ENCODE measurements around the gene SMR3B. TPM values are rescaled to one million over a fixed set of nuclear protein-coding genes. Genes with fewer than 3 reads are reported as not detected.

Gene SMR3B
- polyA plus RNA-seq, 1 donor: not detected

Other genes starting within 250 kb of the SMR3B start
- gene PRR27, start 228.9 kb upstream of the SMR3B start, polyA plus RNA-seq: 0.16 TPM
- gene ODAM, start 187.4 kb upstream of the SMR3B start, polyA plus RNA-seq: 2.5 TPM
- 0.18 TPM for gene FDCSP, start 157.0 kb upstream of the SMR3B start, polyA plus RNA-seq
- not detected for gene CSN3, start 140.5 kb upstream of the SMR3B start, polyA plus RNA-seq
- gene CABS1, start 48.1 kb upstream of the SMR3B start, polyA plus RNA-seq: not detected
- gene SMR3A, start 22.4 kb upstream of the SMR3B start, polyA plus RNA-seq: not detected
- not detected for gene OPRPN, start 14.8 kb downstream of the SMR3B start, polyA plus RNA-seq
- not detected for gene MUC7, start 89.1 kb downstream of the SMR3B start, polyA plus RNA-seq
- gene AMTN, start 135.4 kb downstream of the SMR3B start, polyA plus RNA-seq: not detected
- not detected for gene AMBN, start 209.1 kb downstream of the SMR3B start, polyA plus RNA-seq
- 1.4 TPM for gene ENAM, start 245.6 kb downstream of the SMR3B start, polyA plus RNA-seq